22Rv1 (cell line): ENCODE measurements around the gene ITGAD.

Source experiments
- ZFX ChIP-seq: fragments of 450-650 bp; IDR thresholded peaks from 2 replicates; pipeline ENCODE4 v1.6.1; 2017; ENCODE audit warnings: antibody characterized with exemption, borderline replicate concordance
- TF ChIP-seq, protein P1 (sequence below): fragments of 450-650 bp; IDR thresholded peaks from 2 replicates; pipeline ENCODE4 v1.5.1; 2017; ENCODE audit warnings: mild to moderate bottlenecking

DNA sequence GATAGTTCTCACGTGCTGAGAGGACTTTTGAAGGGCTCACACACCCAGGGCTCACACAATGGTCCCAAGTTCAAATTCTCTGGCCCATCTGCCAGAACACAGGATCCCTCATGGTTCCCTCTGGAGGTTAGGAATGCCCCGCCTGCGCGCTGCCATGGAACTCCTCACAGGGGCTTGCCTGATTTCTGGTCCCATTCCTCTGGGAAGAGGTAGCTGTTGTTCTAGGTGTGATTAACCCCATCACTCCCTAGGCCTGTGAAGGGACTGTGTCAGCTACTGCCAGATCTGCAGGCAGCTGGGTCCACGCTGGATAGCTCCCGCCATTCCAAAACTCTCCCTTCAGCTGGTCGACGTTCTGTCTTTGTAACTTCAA, 63.8 kb downstream of the ITGAD start:
- TF ChIP-seq, protein P1, sequence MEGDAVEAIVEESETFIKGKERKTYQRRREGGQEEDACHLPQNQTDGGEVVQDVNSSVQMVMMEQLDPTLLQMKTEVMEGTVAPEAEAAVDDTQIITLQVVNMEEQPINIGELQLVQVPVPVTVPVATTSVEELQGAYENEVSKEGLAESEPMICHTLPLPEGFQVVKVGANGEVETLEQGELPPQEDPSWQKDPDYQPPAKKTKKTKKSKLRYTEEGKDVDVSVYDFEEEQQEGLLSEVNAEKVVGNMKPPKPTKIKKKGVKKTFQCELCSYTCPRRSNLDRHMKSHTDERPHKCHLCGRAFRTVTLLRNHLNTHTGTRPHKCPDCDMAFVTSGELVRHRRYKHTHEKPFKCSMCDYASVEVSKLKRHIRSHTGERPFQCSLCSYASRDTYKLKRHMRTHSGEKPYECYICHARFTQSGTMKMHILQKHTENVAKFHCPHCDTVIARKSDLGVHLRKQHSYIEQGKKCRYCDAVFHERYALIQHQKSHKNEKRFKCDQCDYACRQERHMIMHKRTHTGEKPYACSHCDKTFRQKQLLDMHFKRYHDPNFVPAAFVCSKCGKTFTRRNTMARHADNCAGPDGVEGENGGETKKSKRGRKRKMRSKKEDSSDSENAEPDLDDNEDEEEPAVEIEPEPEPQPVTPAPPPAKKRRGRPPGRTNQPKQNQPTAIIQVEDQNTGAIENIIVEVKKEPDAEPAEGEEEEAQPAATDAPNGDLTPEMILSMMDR: no peak
- no peak for TF ChIP-seq ZFX
